ES-I3 (cell line): ENCODE measurements around the gene PCSK2.

Source experiments
- H3K36me3 ChIP-seq: 2 replicates; pipeline ENCODE4 v1.6.1; 2013; ENCODE audit warnings: mild to moderate bottlenecking, low read length, control low read depth, moderate library complexity; ENCODE audit not compliant: insufficient read depth
- H3K4me1 ChIP-seq: 2 replicates; pipeline ENCODE4 v1.6.1; 2013; ENCODE audit warnings: mild to moderate bottlenecking, control low read depth, low read length; ENCODE audit not compliant: insufficient read depth
- H3K9ac ChIP-seq: 2 replicates; pipeline ENCODE4 v1.6.1; 2013; ENCODE audit warnings: low read depth, mild to moderate bottlenecking, low read length, moderate library complexity
- H3K9me3 ChIP-seq: 2 replicates; pipeline ENCODE4 v1.6.1; 2013; ENCODE audit warnings: mild to moderate bottlenecking, low read length, moderate library complexity; ENCODE audit not compliant: control insufficient read depth, insufficient read depth

PCSK2 gene

GRCh38 chr20:17525132-17525531 lies 298.3 kb downstream of the PCSK2 start:
- Histone ChIP-seq H3K9ac (no peak overlapping the region), H3K9me3 (no peaks in the 10 kb centered on the region), H3K36me3 (no peaks in the 10 kb centered on the region), H3K4me1 (peaks cover 9% of the 10 kb centered on the region)

GRCh38 chr20:17525650-17526049 lies 298.8 kb downstream of the PCSK2 start:
- no peak overlapping the region for H3K9ac ChIP-seq
- H3K36me3 ChIP-seq = no peaks in the 10 kb centered on the region
- 0 out of 2 replicates have a peak, but pooled peaks cover 4% of the 10 kb centered on the region for H3K4me1 ChIP-seq
- no peaks in the 10 kb centered on the region for H3K9me3 ChIP-seq

- Histone ChIP-seq H3K36me3 (no peaks in the 10 kb centered on the region), H3K9me3 (no peaks in the 10 kb centered on the region), H3K9ac (no peak overlapping the region), H3K4me1 (peaks cover 15% of the 10 kb centered on the region)
Measured at GRCh38 chr20:17529586-17529985, 302.7 kb downstream of the PCSK2 start.

DNA sequence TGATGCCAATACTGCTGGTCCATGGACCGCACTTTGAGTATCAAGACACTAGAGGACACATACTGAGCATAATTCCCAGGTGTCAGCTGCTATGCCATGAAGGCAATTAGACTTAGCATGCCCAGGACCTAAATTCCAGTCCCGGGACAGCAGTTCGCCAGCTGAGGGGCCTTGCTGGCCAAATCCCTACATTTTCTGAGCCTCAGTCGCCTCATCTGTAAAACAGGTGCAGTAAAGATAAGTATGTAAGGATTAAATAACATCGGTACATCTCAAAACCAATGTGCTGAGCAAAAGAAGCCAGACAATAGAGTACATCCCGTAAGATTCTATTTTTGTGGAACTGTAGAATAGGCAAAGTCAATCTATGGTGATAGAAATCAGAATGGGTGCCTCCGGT lies 303.3 kb downstream of the PCSK2 start:
- Histone ChIP-seq H3K36me3 (no peaks in the 10 kb centered on the region), H3K4me1 (peaks cover 19% of the 10 kb centered on the region), H3K9ac (no peak overlapping the region), H3K9me3 (no peaks in the 10 kb centered on the region)

DNA sequence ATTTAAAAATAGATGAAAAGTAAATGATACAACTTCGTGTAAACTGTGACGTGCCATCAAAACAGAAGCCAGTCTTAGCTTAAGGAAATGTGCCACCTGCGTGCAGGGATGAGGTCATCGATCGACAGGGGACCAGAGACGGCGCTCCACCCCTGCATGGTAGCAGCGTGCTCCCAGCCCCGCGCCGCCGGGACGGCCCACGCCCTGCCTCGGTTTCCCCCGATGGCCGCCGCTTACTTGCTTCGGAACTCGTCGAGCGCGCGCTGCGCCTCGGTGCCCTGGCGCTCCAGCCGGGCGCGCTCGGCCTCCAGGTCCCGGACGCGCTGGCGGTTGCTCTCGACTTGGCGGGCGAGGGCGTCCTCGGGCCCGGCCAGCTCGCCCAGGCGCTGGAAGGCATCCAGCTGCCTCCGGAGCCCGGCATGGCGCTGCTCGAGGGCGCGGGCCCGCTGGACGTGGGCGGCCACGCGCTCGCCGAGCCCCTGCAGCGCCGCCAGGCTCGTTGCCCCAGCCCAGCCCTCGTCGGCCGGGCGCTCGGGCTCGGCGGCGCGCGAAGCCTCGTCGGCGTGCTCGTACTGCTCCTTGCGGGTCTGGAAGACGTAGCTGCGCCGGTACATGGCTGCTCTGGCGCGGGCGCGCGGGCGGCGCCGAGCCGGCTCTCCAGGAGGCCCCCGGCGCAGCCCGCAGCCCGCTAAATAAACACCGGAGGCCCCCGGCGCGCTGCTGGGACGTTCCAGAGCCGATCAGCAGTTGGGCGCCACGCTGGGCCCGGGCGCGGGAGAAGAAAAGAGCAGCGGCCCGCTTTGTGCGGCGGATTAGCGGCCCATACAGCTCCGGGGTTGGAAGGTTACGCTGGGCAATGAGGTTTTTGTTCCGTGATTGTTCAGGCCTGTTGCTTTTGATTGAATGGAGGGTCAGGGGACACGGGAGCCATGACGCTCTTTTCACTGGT lies 304.1 kb downstream of the PCSK2 start, which contains the start of gene BFSP1:
BFSP1 (minus strand) TSS at position 664 of the 949 bp plus-strand sequence; CDS start at position 614, 50 bp downstream.
- no peaks in the 10 kb centered on the region for H3K36me3 ChIP-seq
- peaks cover 19% of the 10 kb centered on the region for H3K4me1 ChIP-seq
- H3K9me3 ChIP-seq = no peaks in the 10 kb centered on the region
- peak within 1 kb of the TSS; percentile 56 for H3K9ac ChIP-seq

- Histone ChIP-seq H3K4me1 (peaks cover 19% of the 10 kb centered on the region), H3K9ac (peak overlapping the region; percentile 56), H3K9me3 (no peaks in the 10 kb centered on the region), H3K36me3 (no peaks in the 10 kb centered on the region)
Measured at GRCh38 chr20:17531665-17532025, 304.8 kb downstream of the PCSK2 start.

DNA sequence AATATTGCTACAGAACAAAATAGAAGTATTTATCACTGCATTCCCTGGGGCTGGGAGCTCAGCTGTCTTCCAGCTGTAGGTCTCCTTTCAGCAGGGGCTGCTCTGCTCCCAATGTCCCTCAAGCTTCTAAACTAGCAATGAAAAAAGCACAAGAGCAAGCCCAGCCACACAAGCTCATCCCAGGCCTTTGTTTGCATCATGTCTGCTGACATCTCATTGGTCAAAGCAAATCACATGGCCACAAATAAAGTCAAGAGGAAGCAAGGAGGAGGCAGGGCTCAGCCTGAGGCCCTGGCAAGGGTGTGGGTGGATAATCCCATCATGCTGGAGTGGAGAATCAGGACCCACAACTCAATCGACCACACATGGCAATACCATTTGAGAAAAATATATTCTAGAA lies 306.6 kb downstream of the PCSK2 start:
- peaks cover 22% of the 10 kb centered on the region for H3K4me1 ChIP-seq
- no peak overlapping the region for H3K9ac ChIP-seq
- H3K36me3 ChIP-seq = no peaks in the 10 kb centered on the region
- H3K9me3 ChIP-seq = no peaks in the 10 kb centered on the region

DNA sequence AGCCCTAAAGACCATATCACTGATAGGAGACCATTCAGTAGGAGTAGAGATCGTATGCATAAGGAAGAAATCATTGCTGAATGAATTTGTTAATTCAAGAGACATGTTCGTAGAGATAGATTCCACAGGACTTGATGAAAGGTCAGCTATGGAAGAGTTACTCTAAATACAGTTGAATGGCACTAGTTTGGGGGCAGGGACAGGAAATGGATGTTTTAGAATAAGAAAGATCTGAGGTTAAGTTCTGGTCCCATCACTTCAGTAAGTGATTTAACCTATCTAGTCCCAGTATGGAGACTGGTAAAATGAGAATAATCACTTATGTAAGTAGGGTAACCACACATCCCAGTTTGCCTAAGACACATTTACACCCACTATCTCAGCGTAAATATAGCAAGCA lies 307.2 kb downstream of the PCSK2 start:
- no peaks in the 10 kb centered on the region for H3K9me3 ChIP-seq
- H3K4me1 ChIP-seq = peaks cover 22% of the 10 kb centered on the region
- no peaks in the 10 kb centered on the region for H3K36me3 ChIP-seq
- H3K9ac ChIP-seq = no peak overlapping the region
